HG03521 (cell line): ENCODE measurements around the gene MTMR10.

Source experiments
- ATAC-seq: cut with Tn5 transposase; IDR thresholded peaks from one replicate; pipeline ENCODE4 v1.9.1; 2021; ENCODE audit warnings: mild to moderate bottlenecking, moderate library complexity; ENCODE audit not compliant: unreplicated experiment

The MTMR10 gene

DNA sequence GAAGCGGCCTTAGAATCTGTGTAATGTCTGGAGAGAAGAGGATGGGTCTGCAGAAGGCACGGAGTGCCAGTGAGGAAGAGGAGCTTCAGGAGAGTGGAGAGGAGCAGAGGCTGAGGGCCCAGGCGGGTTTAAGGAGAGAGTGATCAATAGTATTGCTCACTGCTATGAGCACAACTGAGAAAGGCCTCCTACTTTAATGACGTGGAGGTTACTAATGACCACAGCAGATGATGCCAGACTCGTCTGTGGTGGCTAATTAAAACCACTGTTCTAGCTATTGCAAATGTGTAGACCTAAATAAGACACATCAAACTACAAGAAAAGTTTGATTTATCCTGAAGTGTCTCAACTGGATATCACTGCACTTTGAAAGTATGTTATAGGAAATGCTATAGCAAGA is 33.2 kb downstream of the MTMR10 start:
- no peak for ATAC-seq

GRCh38 chr15:30956216-30957124 is 35.0 kb downstream of the MTMR10 start:
- ATAC-seq: no peak

DNA sequence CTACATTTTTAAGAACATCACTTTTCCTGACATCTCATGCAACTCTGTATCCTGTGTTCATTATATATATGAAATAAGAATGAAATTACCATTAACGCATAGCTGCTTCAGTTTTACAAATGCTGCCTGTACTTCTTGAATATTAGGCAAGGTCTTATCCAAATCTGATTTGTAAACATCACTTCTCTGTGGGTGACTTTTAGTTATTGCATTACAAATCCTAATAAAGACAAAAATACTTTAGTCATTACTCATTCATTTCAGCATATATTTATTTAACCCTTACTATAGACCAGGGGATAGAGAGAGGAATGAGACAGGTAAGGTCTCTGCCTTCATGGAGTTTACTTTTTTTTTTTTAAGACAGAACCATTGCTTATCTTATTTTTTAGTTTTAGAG is 36.8 kb downstream of the MTMR10 start:
- no peak for ATAC-seq

DNA sequence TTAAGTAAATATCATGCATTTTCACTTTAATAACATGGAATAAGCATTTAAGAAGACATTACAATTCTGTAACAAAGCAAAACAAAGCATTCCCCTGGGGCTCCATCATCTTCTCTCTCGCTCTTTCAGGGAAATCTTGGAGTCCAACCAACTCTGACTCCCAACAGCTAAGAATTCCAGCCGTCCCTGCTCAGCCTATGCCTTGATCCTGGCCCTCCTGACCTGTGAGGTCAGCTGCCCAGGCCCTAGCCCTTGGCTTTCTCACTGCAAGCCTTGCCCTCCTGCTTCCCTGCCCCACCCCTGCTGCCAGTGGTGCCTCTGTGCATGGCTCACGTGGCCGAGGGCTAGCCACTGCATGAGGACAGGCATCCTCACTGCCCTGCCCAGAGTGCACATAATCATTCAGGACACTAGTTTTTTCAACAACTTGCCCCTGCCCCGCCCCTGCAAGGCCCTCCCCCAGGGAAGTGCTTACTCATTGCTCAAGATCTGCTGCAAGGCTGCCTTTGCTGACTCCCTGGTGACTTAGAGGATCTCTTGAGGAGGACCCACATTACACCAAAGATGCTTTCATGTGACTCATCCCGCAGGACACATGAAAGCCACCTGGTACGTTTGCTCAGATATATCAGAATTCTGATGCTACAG is 37.6 kb downstream of the MTMR10 start:
- no peak for ATAC-seq

DNA sequence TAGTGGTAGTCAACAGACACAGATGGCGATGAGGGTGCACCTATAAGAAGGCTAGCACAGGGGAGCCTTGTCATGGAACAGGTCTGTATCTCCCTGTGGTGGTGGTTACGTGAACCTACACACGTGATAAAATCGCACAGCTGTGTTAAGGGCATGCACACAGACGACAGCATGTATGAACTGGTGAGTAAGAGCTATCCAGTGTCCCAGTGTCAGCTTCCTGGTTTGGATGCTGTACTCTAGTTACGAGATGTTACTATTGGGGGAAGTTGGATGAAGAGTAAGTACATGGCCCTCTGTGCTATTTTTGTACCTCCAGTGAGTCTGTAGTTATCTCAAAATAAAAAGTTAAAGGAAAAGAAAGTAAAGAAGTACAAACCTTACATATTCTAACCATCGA is 38.2 kb downstream of the MTMR10 start:
- no peak for ATAC-seq

DNA sequence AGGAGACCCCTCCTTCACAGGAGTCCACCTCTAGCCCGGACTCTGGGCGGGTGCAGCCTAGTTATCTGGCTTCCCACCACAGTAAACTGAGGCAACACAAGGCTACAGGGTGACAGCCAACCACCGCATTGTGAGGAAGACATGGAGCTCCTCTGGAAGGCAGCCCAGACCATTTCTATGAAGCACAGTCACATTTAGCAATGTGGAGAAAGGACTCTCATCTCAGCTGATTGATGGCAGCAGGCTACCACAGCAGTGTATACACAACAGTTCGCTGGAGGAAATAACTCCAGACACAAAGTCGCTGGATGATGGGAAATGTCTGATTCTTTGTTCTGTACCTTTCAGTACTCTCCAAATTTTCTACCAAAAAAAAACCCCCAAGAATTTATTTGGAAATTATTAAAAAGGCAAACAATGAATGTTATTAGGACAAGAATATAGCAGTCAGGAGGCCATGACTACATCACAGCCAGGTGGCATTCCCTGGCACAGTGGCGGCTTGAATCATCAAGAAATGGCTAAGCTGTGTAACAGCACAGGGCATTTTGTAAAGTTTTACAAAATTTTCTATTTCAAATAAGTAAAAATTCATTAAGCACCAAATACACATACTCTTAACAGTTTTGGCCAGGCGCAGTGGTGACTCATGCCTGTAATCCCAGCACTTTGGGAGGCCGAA is 47.6 kb downstream of the MTMR10 start:
- no peak for ATAC-seq

DNA sequence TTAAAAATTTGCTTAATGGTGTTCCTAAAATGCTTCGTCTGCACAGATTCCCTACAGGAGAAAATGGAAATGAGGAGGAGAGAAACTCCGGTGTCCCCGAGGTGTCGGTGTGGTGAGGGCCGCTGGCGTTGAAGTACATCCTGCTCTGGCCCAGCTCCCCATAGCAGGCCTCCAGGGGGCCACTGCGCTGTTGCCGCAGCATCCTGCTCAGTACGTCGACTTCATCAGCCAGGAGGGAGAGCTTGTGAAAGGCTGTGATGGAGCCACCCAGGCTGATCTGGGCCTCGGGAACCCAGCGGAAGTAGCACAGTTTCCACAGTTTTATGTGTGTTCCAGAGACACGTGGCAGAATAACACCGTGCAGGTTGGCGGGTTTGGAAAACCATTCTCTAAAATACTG is 49.9 kb downstream of the MTMR10 start:
- ATAC-seq: no peak

DNA sequence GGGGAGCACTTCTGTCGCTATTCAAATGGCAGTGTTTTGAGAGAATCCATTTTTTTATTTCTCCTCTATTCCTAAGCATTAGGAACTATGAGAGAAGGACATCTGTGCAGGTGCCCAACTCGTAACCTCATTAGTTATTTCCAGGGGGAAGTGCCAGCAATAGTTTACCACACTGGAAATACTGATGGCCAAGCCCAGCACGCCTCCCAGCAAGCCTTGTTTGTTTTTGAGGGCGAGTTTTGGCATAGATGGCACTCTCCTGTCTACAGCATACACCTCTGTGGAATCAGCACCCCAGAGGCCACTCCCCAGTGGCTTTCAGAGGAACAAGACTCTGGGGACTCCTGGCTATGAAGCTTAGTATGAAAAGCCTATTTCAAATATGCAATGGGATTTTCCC is 51.1 kb downstream of the MTMR10 start:
- no peak for ATAC-seq

DNA sequence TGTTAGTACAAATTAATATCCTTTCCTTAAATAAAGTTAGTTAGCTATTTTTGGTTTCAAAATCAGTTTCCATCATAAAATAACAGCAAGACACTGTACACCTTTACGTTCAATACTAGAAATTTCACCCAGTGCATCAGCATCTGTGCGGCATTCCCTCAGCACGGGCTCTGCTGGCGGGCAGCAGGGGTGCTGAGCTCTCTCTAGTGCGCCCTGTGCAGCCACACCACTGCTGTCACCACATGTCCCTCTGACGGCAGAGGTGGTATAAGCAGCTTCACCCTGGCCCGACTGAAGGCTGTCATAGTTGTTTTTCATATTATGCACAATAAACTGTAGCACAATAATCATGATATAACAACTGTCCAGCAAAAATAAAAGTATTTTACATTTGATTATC is 52.3 kb downstream of the MTMR10 start:
- no peak for ATAC-seq

DNA sequence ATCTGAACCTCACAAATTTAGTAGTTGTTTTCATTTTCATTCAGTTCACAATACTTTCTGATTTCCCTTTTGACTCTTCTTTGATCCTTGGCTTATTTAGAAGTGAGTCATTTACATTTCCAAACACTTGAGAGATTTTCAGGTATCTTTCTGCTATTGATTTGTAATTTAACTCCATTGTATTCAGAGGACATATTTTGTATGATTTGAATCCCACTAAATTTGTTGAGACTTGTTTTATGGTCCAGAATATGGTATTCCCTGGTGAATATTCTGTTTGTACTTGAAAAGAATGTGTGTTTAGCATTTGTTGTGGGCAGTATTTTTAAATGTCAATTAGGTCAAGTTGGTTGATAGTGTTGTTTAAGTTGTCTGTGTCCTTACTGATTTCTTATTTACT is 58.1 kb downstream of the MTMR10 start:
- no peak for ATAC-seq

- ATAC-seq: no peak
These were observed 61.0 kb downstream of the MTMR10 start for GRCh38 chr15:30930422-30930821.

- ATAC-seq: no peak
These were observed 61.4 kb downstream of the MTMR10 start for GRCh38 chr15:30929982-30930381.

DNA sequence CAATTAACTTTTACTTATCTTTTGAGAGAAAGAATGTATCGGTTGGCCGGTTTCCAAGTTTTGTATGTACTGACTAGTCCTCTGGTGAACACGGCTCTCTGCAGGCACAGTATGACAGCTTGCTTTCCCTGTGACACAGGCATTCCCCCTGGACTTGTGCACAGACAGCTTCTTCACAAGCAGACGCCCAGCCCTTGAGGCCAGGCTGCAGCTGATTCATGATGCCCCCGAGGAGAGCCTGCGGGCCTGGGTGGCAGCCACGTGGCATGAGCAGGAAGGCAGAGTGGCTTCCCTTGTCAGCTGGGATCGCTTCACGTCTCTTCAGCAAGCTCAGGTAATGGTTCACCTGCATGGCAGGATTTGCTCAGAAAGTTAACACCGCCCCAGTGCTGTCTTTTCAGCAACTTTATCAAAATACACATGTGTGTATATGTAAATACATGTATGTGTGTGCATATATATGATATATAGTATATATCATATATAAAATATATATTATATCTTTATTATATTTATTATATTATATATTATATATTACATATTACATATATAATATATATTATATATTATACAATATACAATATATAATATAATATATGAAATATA is 62.3 kb downstream of the MTMR10 start:
- ATAC-seq: no peak

DNA sequence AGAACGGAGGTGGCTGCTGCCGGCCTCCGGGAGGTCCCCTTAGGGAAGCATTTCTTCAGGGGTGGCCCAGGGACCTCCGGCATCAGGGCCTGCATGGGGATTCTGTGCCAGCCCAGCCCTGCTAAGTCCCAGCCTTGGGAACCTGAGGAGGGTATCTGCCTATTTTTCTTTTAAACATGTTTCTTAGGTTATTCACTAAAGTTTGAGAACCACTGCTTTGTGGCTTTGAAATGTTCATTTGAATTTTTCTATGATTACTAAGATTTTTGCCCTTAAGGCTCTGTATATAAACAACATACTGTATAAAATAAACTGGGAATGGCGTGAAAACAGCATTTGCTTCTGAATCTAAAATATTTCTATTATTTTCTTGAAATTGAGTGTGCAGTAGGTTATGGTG is 63.4 kb downstream of the MTMR10 start:
- no peak for ATAC-seq

- no peak for ATAC-seq
These were observed 64.2 kb downstream of the MTMR10 start for GRCh38 chr15:30927148-30927761.

- ATAC-seq: no peak
These were observed 65.3 kb downstream of the MTMR10 start for GRCh38 chr15:30926161-30926560.

GRCh38 chr15:30925686-30926085 is 65.7 kb downstream of the MTMR10 start:
- ATAC-seq: no peak

GRCh38 chr15:30924353-30924752 is 67.1 kb downstream of the MTMR10 start:
- ATAC-seq: no peak

- no peak for ATAC-seq
These were observed 68.0 kb downstream of the MTMR10 start for GRCh38 chr15:30923429-30923828.

GRCh38 chr15:30922480-30923311 is 68.7 kb downstream of the MTMR10 start:
- no peak for ATAC-seq
